ENCODE results near the gene CLCNKB.
A peak's percentile ranks its signal among the peaks of the same experiment; 100 is the strongest.
"Not testable (repeated sequence)": the region's sequence is repeated elsewhere in the genome, so short reads cannot be mapped to it uniquely, and the experiment has no call there.

Gene CLCNKB

GRCh38 chr1:16029288-16029687 is 14.3 kb upstream of the CLCNKB start:
- intact Hi-C loops (cut with DNase I): no loop called here
- DNase-seq: no peak

DNA sequence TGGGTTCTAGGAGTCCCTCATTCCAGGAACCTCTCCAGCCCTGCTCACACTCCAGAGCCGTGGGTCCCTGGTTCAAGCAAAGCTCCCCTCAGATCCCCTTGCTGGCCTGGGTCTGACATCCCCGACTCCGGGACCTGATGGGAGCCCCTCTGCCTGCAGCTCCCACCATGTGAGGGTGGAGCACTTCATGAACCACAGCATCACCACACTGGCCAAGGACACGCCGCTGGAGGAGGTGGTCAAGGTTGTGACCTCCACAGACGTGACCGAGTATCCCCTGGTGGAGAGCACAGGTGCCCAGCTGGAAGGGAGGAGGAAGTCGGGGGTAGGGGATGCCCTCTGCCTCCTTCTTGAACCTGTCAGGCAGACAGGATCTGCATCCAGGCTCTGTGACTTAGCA is 12.0 kb upstream of the CLCNKB start:
- no peak for DNase-seq
- intact Hi-C loops (cut with DNase I): no loop called here

DNA sequence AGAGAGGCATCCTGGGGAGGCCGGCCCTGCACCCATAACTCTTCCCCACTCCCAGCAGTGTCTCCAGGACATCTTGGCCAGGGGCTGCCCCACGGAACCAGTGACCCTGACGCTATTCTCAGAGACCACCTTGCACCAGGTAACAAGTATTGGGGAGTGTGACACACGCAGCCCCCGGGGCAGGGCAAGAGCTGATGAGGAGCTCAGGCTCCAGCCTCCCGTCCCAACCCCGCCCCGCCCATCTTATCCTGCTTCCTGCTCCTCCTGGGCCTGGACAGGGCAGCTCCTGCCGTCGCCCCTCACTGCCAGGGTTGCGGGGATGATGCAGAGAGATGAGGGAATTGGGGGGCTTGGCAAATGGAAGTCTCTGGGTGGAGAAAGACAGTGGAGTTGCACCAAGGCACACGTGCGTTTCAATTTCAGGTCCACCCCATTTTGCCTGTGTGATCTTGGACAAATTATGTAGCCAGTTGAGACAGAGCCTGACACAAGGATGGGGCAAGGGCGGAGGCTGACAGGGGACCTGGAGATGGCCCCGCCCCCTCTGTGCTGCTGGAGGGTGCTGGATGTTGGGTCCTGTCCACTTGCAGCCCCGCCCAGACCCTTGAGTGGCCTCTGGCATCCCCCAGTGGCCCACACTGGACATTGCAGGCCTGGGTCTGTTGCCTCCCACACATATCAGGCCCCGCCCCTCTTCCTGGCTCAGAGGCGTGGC is 11.0 kb upstream of the CLCNKB start:
- DNase-seq: peak; percentile 39 to 95 (median 70)
- intact Hi-C loops (cut with DNase I): loop anchor here (2.0 kb wide), 1 partner anchor 24 kb away; no protein-coding TSS in a partner anchor

DNA sequence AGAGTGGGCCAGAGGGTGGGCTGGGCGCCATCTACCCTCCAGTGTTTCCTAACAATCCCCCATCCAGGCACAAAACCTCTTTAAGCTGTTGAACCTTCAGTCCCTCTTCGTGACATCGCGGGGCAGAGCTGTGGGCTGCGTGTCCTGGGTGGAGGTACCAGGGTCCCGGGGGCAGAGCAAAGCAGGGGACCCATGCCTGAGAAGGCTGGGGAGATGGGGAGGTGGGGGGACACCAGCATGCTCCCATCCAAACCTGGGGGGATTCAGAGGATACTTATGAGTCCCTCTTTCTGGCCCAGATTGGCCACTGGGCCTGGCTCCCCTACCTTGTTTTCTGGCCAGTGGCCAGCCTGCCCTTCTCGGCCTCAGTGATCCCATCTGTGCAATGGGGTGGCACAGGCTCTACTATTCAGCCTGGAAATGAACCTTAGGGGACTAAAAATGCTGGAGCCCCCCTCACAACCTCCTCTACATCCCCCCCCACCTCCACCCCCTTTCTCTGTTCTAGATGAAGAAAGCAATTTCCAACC is 10.4 kb upstream of the CLCNKB start:
- intact Hi-C loops (cut with DNase I): loop anchor here (2.0 kb wide), 1 partner anchor 24 kb away; no protein-coding TSS in a partner anchor
- DNase-seq: not testable (repeated sequence)

DNA sequence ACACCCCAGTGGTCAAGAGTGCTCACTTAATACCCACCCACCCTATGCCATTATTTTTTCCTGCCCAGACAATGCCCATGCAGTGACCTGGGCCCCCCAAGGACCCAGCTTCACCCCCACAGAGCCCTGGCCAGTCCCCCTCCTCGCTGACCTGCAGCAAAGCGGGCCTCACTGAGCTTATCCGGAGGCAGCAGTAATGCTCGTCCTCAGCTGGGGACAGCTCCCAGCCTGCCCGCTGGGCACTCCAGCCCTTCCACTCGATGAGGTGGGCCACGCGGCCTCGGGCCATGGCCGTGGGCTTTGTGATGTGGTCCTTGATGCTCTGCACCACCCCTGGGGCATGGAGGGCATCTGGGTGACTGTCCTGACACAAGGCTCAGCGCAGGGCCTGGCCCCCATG is 7.1 kb upstream of the CLCNKB start:
- intact Hi-C loops (cut with DNase I); DNase-seq: not testable (repeated sequence)

- no peak for DNase-seq
- intact Hi-C loops (cut with DNase I): no loop called here
Observed at GRCh38 chr1:16038620-16038912, 5.0 kb upstream of the CLCNKB start.

DNA sequence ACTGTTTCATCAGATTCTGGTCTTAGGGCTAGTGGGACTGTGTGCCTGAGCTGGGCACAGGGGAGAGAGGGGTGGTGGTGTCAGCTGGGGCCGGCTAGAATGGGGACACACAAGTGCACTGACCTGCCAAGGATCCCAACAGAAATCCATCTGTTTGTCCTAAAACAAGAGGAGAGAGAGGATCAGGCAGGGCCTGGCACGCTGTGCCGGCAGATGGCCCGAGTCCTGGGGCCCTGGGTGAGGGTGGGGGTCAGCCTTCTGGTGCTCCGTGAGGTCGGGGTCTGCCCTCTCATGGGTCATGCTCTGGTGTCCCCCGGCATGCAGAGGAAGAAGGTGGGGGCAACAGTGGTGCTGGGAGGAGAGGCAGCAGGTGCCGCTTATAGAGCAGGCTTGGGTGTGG is 3.7 kb upstream of the CLCNKB start:
- intact Hi-C loops (cut with DNase I); DNase-seq: not testable (repeated sequence)

DNA sequence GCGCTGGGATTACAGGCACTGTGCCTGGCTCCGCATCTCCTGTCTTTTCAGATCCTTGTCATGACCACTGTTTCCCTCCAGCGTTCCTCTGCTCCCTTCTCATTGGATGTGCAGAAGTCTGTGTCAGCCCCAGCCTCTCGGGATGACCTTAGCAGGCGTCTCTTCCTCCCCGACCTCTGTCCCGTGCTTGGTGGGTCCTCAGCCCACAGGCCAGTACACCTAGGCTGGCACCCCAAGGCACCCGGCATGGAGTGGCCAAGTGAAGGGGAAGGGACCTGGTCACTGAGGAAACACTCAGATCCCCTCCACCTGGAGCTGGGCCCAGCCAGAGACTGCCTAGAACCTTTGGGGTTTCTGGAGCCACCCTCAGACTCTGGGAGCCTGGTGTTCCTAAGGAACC is 2.4 kb upstream of the CLCNKB start:
- DNase-seq: no peak
- intact Hi-C loops (cut with DNase I): no loop called here

GRCh38 chr1:16042096-16042495 is 1.5 kb upstream of the CLCNKB start:
- intact Hi-C loops (cut with DNase I): no loop called here
- DNase-seq: no peak

DNA sequence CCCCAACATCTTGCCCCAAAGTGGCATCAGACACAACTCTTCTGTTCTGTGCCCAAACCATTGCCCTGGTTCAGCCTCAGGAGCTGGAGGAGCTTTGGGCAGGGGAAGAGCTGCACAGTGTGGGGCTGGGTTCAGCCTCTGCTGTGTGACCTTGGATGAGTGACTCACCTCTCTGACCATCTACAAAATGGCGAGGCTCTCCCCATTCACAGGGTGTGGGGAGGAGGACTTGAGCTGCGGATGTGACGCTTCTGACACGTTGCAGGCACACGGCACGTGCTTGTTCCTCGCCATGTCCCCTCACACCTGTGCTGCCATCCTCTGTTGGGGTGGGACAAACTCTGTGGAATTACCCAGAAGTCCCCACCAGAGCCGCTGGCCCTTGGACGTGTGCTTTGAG is 928 bp upstream of the CLCNKB start:
- DNase-seq; intact Hi-C loops (cut with DNase I): not testable (repeated sequence)

- no peak for DNase-seq
- intact Hi-C loops (cut with DNase I): no loop called here
Observed at GRCh38 chr1:16043950-16044349, 368 bp downstream of the CLCNKB start.

- DNase-seq: no peak
- intact Hi-C loops (cut with DNase I): no loop called here
Observed at GRCh38 chr1:16046842-16047241, 3.3 kb downstream of the CLCNKB start.

DNA sequence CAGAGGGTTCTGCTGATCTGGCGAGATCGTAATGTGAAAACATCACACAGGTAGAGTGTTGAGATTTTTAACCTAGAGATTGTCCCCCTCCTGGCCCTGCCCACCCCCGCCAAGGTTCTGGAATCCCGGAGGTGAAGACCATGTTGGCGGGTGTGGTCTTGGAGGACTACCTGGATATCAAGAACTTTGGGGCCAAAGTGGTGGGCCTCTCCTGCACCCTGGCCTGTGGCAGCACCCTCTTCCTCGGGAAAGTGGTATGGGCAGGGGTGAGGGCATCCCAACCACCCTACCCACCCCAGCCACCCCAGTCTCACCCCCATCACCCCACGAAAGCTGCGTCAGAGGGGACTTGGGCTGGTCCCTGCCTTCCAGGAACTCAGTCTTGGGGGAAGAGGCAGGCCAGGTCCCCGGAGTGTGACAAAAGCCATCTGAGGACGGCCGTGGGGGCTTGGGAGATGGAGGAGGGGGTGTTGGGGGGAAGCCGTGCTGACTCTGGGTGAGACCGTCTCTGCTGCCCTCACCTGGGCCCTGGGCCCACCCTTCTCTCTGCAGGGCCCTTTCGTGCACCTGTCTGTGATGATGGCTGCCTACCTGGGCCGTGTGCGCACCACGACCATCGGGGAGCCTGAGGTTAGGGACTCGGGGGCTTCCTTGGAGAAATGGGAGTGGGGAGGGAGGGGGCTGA is 4.4 kb downstream of the CLCNKB start:
- intact Hi-C loops (cut with DNase I): no loop called here

DNA sequence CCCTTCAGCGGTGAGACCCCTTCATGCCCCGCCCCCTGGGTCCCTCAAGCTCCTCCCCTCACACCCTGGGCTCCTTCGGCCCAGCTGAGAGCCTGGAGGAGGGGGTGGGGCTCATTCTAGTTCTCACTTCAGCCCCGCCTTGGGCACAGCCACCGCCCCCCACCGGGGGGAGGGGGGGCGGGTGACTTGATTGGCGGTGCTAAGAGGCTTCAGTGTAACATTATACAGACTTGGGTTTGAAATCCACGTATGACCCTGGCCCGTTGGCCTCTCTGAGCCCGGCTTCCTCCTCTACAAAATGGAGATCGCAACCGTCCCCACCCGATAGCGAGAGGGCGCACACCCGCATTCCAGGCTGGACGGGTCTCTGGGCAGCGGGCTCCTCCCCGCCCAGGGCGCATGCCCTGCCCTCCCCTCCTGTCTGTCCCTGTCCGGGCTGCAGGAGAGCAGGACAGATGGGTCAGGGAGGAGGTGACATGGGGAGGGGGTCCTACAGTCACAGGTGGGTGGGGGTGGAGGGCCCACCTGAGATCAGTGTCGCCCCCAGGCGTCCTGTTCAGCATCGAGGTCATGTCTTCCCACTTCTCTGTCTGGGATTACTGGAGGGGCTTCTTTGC is 5.1 kb downstream of the CLCNKB start:
- no peak for DNase-seq
- intact Hi-C loops (cut with DNase I): no loop called here

More for the DNA sequence above, 4.4 kb downstream of the CLCNKB start:
- no peak for DNase-seq

DNA sequence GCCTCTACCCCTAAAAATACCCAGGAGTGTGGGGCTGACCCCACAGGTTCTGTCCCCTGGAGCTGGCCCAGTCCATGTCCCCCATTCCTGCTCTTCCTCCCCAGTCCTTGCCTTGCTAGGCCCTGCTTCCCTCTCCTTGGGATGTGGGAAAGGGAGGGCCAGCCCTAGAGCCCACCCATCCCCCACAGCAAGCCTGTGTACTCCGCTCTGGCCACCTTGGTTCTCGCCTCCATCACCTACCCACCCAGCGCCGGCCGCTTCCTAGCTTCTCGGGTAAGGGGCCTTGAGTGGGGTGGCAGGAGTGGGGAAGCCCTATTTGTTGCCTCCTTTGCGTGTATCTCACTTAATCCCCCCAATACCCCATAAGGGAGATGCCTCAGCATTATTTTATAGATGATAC is 6.7 kb downstream of the CLCNKB start:
- DNase-seq: no peak
- intact Hi-C loops (cut with DNase I): no loop called here

- DNase-seq: no peak
- intact Hi-C loops (cut with DNase I): no loop called here
Observed at GRCh38 chr1:16051039-16051438, 7.5 kb downstream of the CLCNKB start.

- intact Hi-C loops (cut with DNase I); DNase-seq: not testable (repeated sequence)
Observed at GRCh38 chr1:16051949-16052348, 8.4 kb downstream of the CLCNKB start.

DNA sequence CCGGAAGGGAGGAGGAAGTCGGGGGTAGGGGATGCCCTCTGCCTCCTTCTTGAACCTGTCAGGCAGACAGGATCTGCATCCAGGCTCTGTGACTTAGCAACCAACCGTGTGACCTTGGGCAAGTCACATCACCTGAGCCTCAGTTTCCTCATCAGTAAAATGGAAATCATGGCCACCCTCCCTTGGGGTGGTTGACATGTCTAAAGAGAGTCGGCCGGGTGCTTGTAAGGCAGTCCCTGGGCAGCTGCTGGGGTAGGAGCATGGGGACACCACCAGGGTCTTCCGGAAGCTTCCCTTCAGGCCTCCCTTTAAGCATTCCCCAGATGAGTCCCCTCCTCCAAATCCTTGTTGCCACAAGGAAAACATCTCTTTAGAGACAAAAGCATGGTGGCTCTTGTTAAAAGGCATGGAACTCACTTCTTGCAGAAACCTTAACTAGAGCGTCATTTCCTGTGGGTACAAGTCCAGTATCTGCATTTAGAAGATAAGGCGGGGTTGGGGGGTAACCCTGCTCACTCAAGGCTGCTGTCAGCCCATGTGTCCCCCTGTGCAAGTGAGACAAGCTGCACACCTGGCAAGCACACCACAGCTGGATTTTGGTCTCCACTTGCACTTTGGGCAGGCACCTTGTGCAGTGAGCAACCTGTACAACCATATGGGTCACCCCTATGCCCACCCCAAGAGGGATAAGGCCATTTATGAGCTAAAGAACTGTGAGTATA is 10.4 kb downstream of the CLCNKB start:
- DNase-seq: no peak
- intact Hi-C loops (cut with DNase I): no loop called here

DNA sequence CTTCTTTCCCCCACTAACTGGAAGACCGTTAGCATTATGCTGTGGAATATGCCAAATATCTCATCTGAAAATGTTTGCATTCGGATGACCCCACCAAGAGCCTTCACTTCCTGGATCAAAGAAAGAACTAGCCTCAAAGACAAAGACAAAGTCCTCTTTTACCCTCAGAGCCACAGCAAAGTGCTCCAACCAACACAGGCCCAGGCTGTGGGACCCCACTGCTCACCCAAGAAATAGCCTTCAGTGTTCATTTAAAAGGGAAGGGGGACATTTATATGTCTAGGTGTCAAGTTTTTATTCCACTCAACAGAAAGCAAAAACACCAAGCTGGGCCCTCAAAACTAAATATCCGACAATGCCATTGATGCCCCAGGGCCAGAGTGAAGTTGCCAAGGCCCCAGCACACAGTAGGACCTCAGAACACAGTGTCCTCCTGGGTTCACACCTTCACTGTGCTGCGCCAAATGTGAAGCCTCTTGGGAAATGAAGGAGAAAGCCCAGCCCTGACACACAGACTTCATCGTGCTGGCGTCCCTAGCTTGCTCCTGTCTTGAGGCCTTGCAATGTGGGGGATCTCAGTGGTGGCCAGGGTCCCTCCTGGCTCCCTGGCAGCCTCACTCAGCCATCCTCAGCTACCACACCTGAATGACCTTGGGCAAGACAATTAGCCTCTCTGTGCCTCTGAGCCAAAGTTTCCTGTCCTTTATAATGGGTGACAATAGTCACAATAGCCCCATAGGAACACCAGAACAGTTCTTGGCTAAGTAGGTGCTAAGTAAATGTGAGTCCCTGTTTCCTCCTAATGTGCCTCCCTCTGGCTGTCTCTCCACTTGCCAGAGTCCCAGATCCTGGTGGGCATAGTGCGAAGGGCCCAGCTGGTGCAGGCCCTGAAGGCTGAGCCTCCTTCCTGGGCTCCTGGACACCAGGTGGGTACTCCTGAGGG is 11.3 kb downstream of the CLCNKB start:
- no peak for DNase-seq
- intact Hi-C loops (cut with DNase I): no loop called here
